HG03108 (cell line): Measurements from ENCODE around the gene NPAS3.

Experiments
- ATAC-seq: cut with Tn5 transposase; IDR thresholded peaks from one replicate; pipeline ENCODE4 v1.9.1; 2021; ENCODE audit warnings: moderate library complexity; ENCODE audit not compliant: unreplicated experiment

Gene NPAS3

GRCh38 chr14:32940066-32940651, 1.5 kb downstream of the NPAS3 start:
- no peak for ATAC-seq

GRCh38 chr14:32940711-32941667, 2.3 kb downstream of the NPAS3 start:
- no peak for ATAC-seq

- no peak for ATAC-seq
Measured at GRCh38 chr14:32941668-32942065, 3.0 kb downstream of the NPAS3 start.

- ATAC-seq = no peak
Measured at GRCh38 chr14:32947081-32947480, 8.4 kb downstream of the NPAS3 start.

GRCh38 chr14:32947792-32948191, 9.1 kb downstream of the NPAS3 start:
- no peak for ATAC-seq

GRCh38 chr14:32950584-32950983, 11.9 kb downstream of the NPAS3 start:
- no peak for ATAC-seq

GRCh38 chr14:32967421-32967820, 28.7 kb downstream of the NPAS3 start:
- no peak for ATAC-seq

- ATAC-seq = no peak
Measured at GRCh38 chr14:32968972-32969544, 30.4 kb downstream of the NPAS3 start.

- no peak for ATAC-seq
Measured at GRCh38 chr14:32977913-32978312, 39.2 kb downstream of the NPAS3 start.

GRCh38 chr14:32978691-32979255, 40.1 kb downstream of the NPAS3 start:
- no peak for ATAC-seq

GRCh38 chr14:32980178-32980901, 41.7 kb downstream of the NPAS3 start:
- ATAC-seq = no peak

- ATAC-seq = no peak
Measured at GRCh38 chr14:32980902-32981501, 42.3 kb downstream of the NPAS3 start.

- no peak for ATAC-seq
Measured at GRCh38 chr14:32984241-32984930, 45.7 kb downstream of the NPAS3 start.

GRCh38 chr14:32985866-32986265, 47.2 kb downstream of the NPAS3 start:
- ATAC-seq = no peak

- ATAC-seq = no peak
Measured at GRCh38 chr14:32986791-32987540, 48.3 kb downstream of the NPAS3 start.

- ATAC-seq = no peak
Measured at GRCh38 chr14:32991691-32992090, 53.0 kb downstream of the NPAS3 start.

GRCh38 chr14:32993921-32994320, 55.2 kb downstream of the NPAS3 start:
- no peak for ATAC-seq

- ATAC-seq = no peak
Measured at GRCh38 chr14:32996343-32996742, 57.7 kb downstream of the NPAS3 start.

- no peak for ATAC-seq
Measured at GRCh38 chr14:32998433-32998832, 59.8 kb downstream of the NPAS3 start.
